WTC11 (cell line): ENCODE measurements around the gene RNF126. TPM values are rescaled to one million over a fixed set of nuclear protein-coding genes. Genes with fewer than 3 reads are reported as not detected.

Experiments used
- ATAC-seq: fragments of 200-7000 bp; cut with Tn5 transposase; 2 replicates; pipeline ENCODE4 v1.10.0; 2021; ENCODE audit warnings: mild to moderate bottlenecking, moderate library complexity
- CTCF ChIA-PET: fragments of 300-600 bp; sonication (Branson Sonifier 250); formaldehyde crosslinking; loops from one replicate; lab custom pipeline; 2021; ENCODE audit warnings: antibody characterized with exemption; lab: Charles Lee
- POLR2A ChIA-PET: fragments of 350-600 bp; sonication (Branson Sonifier 250); formaldehyde crosslinking; loops from one replicate; lab custom pipeline; 2021; ENCODE audit warnings: antibody characterized with exemption; lab: Charles Lee
- DNase-seq: peaks from one replicate; pipeline ENCODE4 v3.0.0; 2021; ENCODE audit warnings: low spot score
- H3K27ac Mint-ChIP-seq: 2 replicates; pipeline ENCODE4 v1.8.0; 2021; ENCODE audit warnings: mixed read lengths
- H3K27me3 Mint-ChIP-seq: 2 replicates; pipeline ENCODE4 v1.8.0; 2021; ENCODE audit warnings: low read depth, mild to moderate bottlenecking, moderate library complexity, mixed read lengths
- H3K36me3 Mint-ChIP-seq: 2 replicates; pipeline ENCODE4 v1.8.0; 2021; ENCODE audit warnings: mixed read lengths
- H3K4me1 Mint-ChIP-seq: 2 replicates; pipeline ENCODE4 v1.8.0; 2022; ENCODE audit warnings: mixed read lengths
- H3K4me3 Mint-ChIP-seq: 2 replicates; pipeline ENCODE4 v1.8.0; 2021; ENCODE audit warnings: mild to moderate bottlenecking, moderate library complexity, mixed read lengths
- H3K9me3 Mint-ChIP-seq: 2 replicates; pipeline ENCODE4 v1.8.0; 2021; ENCODE audit warnings: mixed read lengths
- CBFB ChIP-seq: sonication (generic); formaldehyde crosslinking; IDR thresholded peaks from 2 replicates; pipeline ENCODE4 v1.8.1; 2022; ENCODE audit warnings: mild to moderate bottlenecking, low read depth, missing genetic modification reagents
- ELF4 ChIP-seq: sonication (generic); formaldehyde crosslinking; IDR thresholded peaks from 2 replicates; pipeline ENCODE4 v1.8.1; 2022; ENCODE audit warnings: low read depth, mild to moderate bottlenecking, moderate library complexity, missing genetic modification reagents
- GRHL2 ChIP-seq: fragments of 250-450 bp; sonication (Bioruptor Pico); IDR thresholded peaks from 2 replicates; pipeline ENCODE4 v1.8.0; 2022; ENCODE audit warnings: mild to moderate bottlenecking, moderate library complexity; ENCODE audit not compliant: insufficient replicate concordance, severe bottlenecking
- NFATC4 ChIP-seq: fragments of 250-450 bp; sonication (Bioruptor Pico); IDR thresholded peaks from 2 replicates; pipeline ENCODE4 v1.9.0; 2021; ENCODE audit warnings: mild to moderate bottlenecking
- OVOL2 ChIP-seq: fragments of 250-450 bp; sonication (Bioruptor Pico); IDR thresholded peaks from 2 replicates; pipeline ENCODE4 v1.9.0; 2021; ENCODE audit warnings: mild to moderate bottlenecking, borderline replicate concordance
- RELA ChIP-seq: sonication (generic); formaldehyde crosslinking; IDR thresholded peaks from 2 replicates; pipeline ENCODE4 v1.8.1; 2022; ENCODE audit warnings: missing genetic modification reagents, mild to moderate bottlenecking, borderline replicate concordance
- SP1 ChIP-seq: sonication (generic); formaldehyde crosslinking; conservative IDR thresholded peaks from 2 replicates; pipeline ENCODE4 v1.8.1; 2022; ENCODE audit warnings: missing genetic modification reagents
- TP53 ChIP-seq: sonication (generic); formaldehyde crosslinking; IDR thresholded peaks from 2 replicates; pipeline ENCODE4 v1.8.1; 2023; ENCODE audit warnings: mild to moderate bottlenecking, missing genetic modification reagents
- ZNF121 ChIP-seq: sonication (generic); formaldehyde crosslinking; IDR thresholded peaks from 2 replicates; pipeline ENCODE4 v1.8.0; 2023; ENCODE audit warnings: missing genetic modification reagents
- ZNF138 ChIP-seq: sonication (generic); formaldehyde crosslinking; conservative IDR thresholded peaks from 2 replicates; pipeline ENCODE4 v1.8.1; 2022; ENCODE audit warnings: mild to moderate bottlenecking, moderate library complexity, missing genetic modification reagents
- ZNF232 ChIP-seq: sonication (generic); formaldehyde crosslinking; IDR thresholded peaks from 2 replicates; pipeline ENCODE4 v1.8.0; 2022; ENCODE audit warnings: mild to moderate bottlenecking, missing genetic modification reagents
- ZNF317 ChIP-seq: sonication (generic); formaldehyde crosslinking; IDR thresholded peaks from 2 replicates; pipeline ENCODE4 v1.8.1; 2023; ENCODE audit warnings: low read depth, mild to moderate bottlenecking, moderate library complexity, missing genetic modification reagents, borderline replicate concordance
- total RNA-seq: library from RNA; stranded (reverse); gene quantifications from 3 replicates; pipeline ENCODE4 v1.2.3, GENCODE V29; 2021
- TF ChIP-seq, protein P1 (sequence below): sonication (generic); formaldehyde crosslinking; IDR thresholded peaks from 2 replicates; pipeline ENCODE4 v1.8.1; 2022; ENCODE audit warnings: low read depth, mild to moderate bottlenecking, moderate library complexity, missing genetic modification reagents, borderline replicate concordance
- TF ChIP-seq, protein P2 (sequence below): fragments of 250-450 bp; sonication (Bioruptor Pico); IDR thresholded peaks from 2 replicates; pipeline ENCODE4 v1.9.0; 2021; ENCODE audit warnings: mild to moderate bottlenecking
- TF ChIP-seq, protein P3 (sequence below): sonication (generic); formaldehyde crosslinking; IDR thresholded peaks from 2 replicates; pipeline ENCODE4 v1.8.0; 2023; ENCODE audit warnings: missing genetic modification reagents, mild to moderate bottlenecking, borderline replicate concordance
- TF ChIP-seq, protein P4 (sequence below): fragments of 250-450 bp; sonication (Bioruptor Pico); conservative IDR thresholded peaks from 2 replicates; pipeline ENCODE4 v1.9.0; 2021; ENCODE audit warnings: mild to moderate bottlenecking
- TF ChIP-seq, protein P5 (sequence below): sonication (generic); formaldehyde crosslinking; IDR thresholded peaks from 2 replicates; pipeline ENCODE4 v1.8.1; 2023; ENCODE audit warnings: mild to moderate bottlenecking, missing genetic modification reagents, moderate library complexity
- TF ChIP-seq, protein P6 (sequence below): sonication (generic); formaldehyde crosslinking; IDR thresholded peaks from 2 replicates; pipeline ENCODE4 v1.8.1; 2022; ENCODE audit warnings: low read depth, missing genetic modification reagents, borderline replicate concordance

The RNF126 gene
- total RNA-seq, 1 experiment from 2014 or later: 84.4 TPM

DNA sequence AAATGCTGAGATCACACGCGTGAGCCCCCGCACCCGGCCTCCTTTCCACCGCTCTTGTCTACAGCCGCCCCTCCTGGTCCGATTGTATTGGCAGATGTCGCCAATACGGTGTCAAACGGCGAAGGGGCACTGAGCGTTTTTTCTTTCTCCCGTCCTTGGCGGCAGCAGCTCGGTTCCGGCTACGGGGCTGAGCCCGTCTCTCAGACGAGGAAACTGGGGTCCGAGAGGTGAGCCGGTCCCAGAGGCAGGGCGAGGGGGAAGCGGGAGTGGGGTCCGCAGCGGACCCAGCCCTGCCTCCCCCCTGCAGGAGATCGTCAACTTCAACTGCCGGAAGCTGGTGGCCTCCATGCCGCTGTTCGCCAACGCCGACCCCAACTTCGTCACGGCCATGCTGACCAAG, 50.1 kb downstream of the RNF126 start:
- H3K4me1 Mint-ChIP-seq: peaks cover 3% of the 10 kb centered on the region; the same call in 1 of the 2 replicates
- no peaks in the 10 kb centered on the region for H3K27me3 Mint-ChIP-seq
- no peaks in the 10 kb centered on the region for H3K9me3 Mint-ChIP-seq

DNA sequence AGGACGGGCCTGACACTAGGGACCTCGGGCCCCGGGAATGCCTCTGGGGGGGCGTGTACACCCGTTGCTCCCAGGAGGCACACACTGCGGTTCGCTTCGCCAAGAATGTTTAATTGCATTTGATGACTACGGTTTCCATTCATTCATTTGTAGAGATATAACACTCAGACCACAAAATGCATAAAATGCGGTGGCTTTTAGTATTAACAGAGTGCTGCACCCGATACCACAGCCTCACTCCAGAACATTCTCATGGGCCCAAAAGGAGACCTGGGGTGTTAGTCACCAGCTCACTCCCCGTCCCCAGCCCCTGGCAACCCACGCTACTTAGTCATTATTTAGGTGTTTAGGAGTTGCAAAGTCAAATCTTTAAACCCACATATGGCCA, 51.5 kb downstream of the RNF126 start:
- H3K27me3 Mint-ChIP-seq: no peaks in the 10 kb centered on the region
- DNase-seq: no peak
- CTCF ChIA-PET: interaction anchor here (1.4 kb wide), 1 partner anchor 123 kb away, joined by 3 read pairs; no protein-coding TSS in a partner anchor
- POLR2A ChIA-PET: no interaction called here
- H3K9me3 Mint-ChIP-seq: no peaks in the 10 kb centered on the region
- no peak overlapping the region for H3K27ac Mint-ChIP-seq
- H3K4me1 Mint-ChIP-seq: peaks cover 3% of the 10 kb centered on the region; the same call in 1 of the 2 replicates
- no peak for ATAC-seq
- peaks cover 15% of the 10 kb centered on the region for H3K36me3 Mint-ChIP-seq
- no peak overlapping the region for H3K4me3 Mint-ChIP-seq
- TF ChIP-seq ZNF317 (CRISPR knock-in tag): no peak
- no peak for TF ChIP-seq TP53
- no peak for TF ChIP-seq ZNF232 (CRISPR knock-in tag)
- TF ChIP-seq ZNF121 (CRISPR knock-in tag): no peak
- TF ChIP-seq, protein P1, sequence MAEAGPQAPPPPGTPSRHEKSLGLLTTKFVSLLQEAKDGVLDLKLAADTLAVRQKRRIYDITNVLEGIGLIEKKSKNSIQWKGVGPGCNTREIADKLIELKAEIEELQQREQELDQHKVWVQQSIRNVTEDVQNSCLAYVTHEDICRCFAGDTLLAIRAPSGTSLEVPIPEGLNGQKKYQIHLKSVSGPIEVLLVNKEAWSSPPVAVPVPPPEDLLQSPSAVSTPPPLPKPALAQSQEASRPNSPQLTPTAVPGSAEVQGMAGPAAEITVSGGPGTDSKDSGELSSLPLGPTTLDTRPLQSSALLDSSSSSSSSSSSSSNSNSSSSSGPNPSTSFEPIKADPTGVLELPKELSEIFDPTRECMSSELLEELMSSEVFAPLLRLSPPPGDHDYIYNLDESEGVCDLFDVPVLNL: no peak
- TF ChIP-seq, protein P2, sequence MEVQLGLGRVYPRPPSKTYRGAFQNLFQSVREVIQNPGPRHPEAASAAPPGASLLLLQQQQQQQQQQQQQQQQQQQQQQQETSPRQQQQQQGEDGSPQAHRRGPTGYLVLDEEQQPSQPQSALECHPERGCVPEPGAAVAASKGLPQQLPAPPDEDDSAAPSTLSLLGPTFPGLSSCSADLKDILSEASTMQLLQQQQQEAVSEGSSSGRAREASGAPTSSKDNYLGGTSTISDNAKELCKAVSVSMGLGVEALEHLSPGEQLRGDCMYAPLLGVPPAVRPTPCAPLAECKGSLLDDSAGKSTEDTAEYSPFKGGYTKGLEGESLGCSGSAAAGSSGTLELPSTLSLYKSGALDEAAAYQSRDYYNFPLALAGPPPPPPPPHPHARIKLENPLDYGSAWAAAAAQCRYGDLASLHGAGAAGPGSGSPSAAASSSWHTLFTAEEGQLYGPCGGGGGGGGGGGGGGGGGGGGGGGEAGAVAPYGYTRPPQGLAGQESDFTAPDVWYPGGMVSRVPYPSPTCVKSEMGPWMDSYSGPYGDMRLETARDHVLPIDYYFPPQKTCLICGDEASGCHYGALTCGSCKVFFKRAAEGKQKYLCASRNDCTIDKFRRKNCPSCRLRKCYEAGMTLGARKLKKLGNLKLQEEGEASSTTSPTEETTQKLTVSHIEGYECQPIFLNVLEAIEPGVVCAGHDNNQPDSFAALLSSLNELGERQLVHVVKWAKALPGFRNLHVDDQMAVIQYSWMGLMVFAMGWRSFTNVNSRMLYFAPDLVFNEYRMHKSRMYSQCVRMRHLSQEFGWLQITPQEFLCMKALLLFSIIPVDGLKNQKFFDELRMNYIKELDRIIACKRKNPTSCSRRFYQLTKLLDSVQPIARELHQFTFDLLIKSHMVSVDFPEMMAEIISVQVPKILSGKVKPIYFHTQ: no peak
- TF ChIP-seq CBFB: no peak
- TF ChIP-seq, protein P3, sequence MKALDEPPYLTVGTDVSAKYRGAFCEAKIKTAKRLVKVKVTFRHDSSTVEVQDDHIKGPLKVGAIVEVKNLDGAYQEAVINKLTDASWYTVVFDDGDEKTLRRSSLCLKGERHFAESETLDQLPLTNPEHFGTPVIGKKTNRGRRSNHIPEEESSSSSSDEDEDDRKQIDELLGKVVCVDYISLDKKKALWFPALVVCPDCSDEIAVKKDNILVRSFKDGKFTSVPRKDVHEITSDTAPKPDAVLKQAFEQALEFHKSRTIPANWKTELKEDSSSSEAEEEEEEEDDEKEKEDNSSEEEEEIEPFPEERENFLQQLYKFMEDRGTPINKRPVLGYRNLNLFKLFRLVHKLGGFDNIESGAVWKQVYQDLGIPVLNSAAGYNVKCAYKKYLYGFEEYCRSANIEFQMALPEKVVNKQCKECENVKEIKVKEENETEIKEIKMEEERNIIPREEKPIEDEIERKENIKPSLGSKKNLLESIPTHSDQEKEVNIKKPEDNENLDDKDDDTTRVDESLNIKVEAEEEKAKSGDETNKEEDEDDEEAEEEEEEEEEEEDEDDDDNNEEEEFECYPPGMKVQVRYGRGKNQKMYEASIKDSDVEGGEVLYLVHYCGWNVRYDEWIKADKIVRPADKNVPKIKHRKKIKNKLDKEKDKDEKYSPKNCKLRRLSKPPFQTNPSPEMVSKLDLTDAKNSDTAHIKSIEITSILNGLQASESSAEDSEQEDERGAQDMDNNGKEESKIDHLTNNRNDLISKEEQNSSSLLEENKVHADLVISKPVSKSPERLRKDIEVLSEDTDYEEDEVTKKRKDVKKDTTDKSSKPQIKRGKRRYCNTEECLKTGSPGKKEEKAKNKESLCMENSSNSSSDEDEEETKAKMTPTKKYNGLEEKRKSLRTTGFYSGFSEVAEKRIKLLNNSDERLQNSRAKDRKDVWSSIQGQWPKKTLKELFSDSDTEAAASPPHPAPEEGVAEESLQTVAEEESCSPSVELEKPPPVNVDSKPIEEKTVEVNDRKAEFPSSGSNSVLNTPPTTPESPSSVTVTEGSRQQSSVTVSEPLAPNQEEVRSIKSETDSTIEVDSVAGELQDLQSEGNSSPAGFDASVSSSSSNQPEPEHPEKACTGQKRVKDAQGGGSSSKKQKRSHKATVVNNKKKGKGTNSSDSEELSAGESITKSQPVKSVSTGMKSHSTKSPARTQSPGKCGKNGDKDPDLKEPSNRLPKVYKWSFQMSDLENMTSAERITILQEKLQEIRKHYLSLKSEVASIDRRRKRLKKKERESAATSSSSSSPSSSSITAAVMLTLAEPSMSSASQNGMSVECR (CRISPR knock-in tag): no peak
- TF ChIP-seq, protein P4, sequence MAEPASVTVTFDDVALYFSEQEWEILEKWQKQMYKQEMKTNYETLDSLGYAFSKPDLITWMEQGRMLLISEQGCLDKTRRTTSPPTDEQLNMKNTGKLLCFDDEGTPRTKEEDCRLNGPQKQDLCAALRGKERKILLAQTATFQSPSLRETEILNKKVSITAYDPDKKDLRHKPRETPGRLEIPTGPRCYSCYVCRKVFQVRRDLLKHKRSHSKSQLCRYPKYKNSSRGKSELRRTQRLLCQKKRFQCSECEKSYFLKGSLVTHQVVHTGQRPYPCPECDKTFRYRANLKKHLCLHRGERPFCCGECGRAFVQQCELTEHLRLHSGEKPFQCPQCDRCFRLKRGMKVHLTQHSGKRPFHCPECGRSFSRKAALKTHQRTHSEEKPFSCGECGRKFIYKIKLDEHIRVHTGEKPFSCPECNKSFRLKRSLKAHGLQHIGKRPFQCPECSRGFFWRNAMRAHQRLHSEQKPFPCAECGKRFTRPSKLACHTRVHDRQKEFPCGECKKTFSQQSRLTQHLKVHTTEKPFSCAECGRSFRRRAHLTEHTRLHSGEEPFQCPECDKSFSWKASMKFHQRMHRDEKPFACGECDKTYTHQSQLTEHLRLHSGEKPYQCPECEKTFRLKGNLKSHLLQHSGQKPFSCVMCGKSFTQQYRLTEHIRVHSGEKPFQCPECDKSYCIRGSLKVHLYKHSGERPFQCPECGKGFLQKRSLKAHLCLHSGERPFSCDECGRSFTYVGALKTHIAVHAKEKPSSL (CRISPR knock-in tag): no peak
- TF ChIP-seq RELA (CRISPR knock-in tag): no peak
- TF ChIP-seq OVOL2 (CRISPR knock-in tag): no peak

More for the DNA sequence above, 50.1 kb downstream of the RNF126 start:
- no peak overlapping the region for H3K27ac Mint-ChIP-seq
- CTCF ChIA-PET: no interaction called here
- peaks cover 15% of the 10 kb centered on the region for H3K36me3 Mint-ChIP-seq
- no peak overlapping the region for H3K4me3 Mint-ChIP-seq
- no peak for DNase-seq
- POLR2A ChIA-PET: interaction anchor here (0.7 kb wide), 1 partner anchor 71 kb away, joined by 4 read pairs; no protein-coding TSS in a partner anchor
- no peak for TF ChIP-seq SP1
- no peak for TF ChIP-seq ELF4 (CRISPR knock-in tag)
- TF ChIP-seq NFATC4 (CRISPR knock-in tag): no peak
- TF ChIP-seq, protein P5, sequence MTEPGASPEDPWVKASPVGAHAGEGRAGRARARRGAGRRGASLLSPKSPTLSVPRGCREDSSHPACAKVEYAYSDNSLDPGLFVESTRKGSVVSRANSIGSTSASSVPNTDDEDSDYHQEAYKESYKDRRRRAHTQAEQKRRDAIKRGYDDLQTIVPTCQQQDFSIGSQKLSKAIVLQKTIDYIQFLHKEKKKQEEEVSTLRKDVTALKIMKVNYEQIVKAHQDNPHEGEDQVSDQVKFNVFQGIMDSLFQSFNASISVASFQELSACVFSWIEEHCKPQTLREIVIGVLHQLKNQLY (CRISPR knock-in tag): no peak
- TF ChIP-seq ZNF138: no peak
- TF ChIP-seq, protein P6, sequence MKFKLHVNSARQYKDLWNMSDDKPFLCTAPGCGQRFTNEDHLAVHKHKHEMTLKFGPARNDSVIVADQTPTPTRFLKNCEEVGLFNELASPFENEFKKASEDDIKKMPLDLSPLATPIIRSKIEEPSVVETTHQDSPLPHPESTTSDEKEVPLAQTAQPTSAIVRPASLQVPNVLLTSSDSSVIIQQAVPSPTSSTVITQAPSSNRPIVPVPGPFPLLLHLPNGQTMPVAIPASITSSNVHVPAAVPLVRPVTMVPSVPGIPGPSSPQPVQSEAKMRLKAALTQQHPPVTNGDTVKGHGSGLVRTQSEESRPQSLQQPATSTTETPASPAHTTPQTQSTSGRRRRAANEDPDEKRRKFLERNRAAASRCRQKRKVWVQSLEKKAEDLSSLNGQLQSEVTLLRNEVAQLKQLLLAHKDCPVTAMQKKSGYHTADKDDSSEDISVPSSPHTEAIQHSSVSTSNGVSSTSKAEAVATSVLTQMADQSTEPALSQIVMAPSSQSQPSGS: no peak
- no peak for TF ChIP-seq GRHL2
- TF ChIP-seq, all 79 proteins: peak for 0
- ATAC-seq: no peak
